ENCODE data around the gene PAQR5. TPM values are rescaled to one million over a fixed set of nuclear protein-coding genes. Genes with fewer than 3 reads are reported as not detected.

PAQR5 gene
- polyA plus RNA-seq, 4 donors = 0.45 to 6.4 (median 1.4) TPM

GRCh38 chr15:69424748-69425413 lies 126.2 kb downstream of the PAQR5 start:
- Histone ChIP-seq H3K9me3 (ENCODE audit: control insufficient read depth in 2 of 2, insufficient read depth in 1 of 2, low read depth in 1 of 2, low read length in 1 of 2) (no peaks in the 10 kb centered on the region), H3K4me3 (ENCODE audit: low read depth in 1 of 3, low read length in 3 of 3) (no peak overlapping the region), H3K27me3 (ENCODE audit: control insufficient read depth in 3 of 3, insufficient read depth in 3 of 3, low read length in 3 of 3) (no peaks in the 10 kb centered on the region), H3K36me3 (ENCODE audit: control insufficient read depth in 3 of 3, insufficient read depth in 2 of 3, low read depth in 1 of 3, low read length in 3 of 3) (peaks cover 0 to 18% (median 0%) of the 10 kb centered on the region in 3 donors), H3K4me1 (ENCODE audit: control insufficient read depth in 3 of 3, insufficient read depth in 2 of 3, low read depth in 1 of 3, low read length in 2 of 3) (no peaks in the 10 kb centered on the region), H3K27ac (ENCODE audit: low read depth in 1 of 3, low read length in 2 of 3) (no peak overlapping the region)
- DNase-seq (no peak), FAIRE-seq (no peak)
- 86 to 94% (median 93%) methylated on average over 1 of the region's 1 CpG for WGBS, 3 donors

- Histone ChIP-seq H3K4me3 (ENCODE audit: low read depth in 1 of 3, low read length in 3 of 3) (no peak overlapping the region), H3K36me3 (ENCODE audit: control insufficient read depth in 3 of 3, insufficient read depth in 2 of 3, low read depth in 1 of 3, low read length in 3 of 3) (peaks cover 0 to 18% (median 2%) of the 10 kb centered on the region in 3 donors), H3K4me1 (ENCODE audit: control insufficient read depth in 3 of 3, insufficient read depth in 2 of 3, low read depth in 1 of 3, low read length in 2 of 3) (no peaks in the 10 kb centered on the region), H3K9me3 (ENCODE audit: control insufficient read depth in 2 of 2, insufficient read depth in 1 of 2, low read depth in 1 of 2, low read length in 1 of 2) (no peaks in the 10 kb centered on the region), H3K27ac (ENCODE audit: low read depth in 1 of 3, low read length in 2 of 3) (no peak overlapping the region), H3K27me3 (ENCODE audit: control insufficient read depth in 3 of 3, insufficient read depth in 3 of 3, low read length in 3 of 3) (no peaks in the 10 kb centered on the region)
- WGBS, 3 donors = 86 to 93% (median 93%) methylated on average over 1 of the region's 1 CpG
- FAIRE-seq (no peak), DNase-seq (no peak)
Observed at GRCh38 chr15:69433831-69434230, 135.1 kb downstream of the PAQR5 start.

- DNase-seq = no peak
- WGBS, 3 donors = 95 to 98% (median 95%) methylated on average over 5 of the region's 5 CpGs
- Histone ChIP-seq H3K27me3 (ENCODE audit: control insufficient read depth in 3 of 3, insufficient read depth in 3 of 3, low read length in 3 of 3) (no peaks in the 10 kb centered on the region), H3K36me3 (ENCODE audit: control insufficient read depth in 3 of 3, insufficient read depth in 2 of 3, low read depth in 1 of 3, low read length in 3 of 3) (peaks cover 0 to 18% (median 2%) of the 10 kb centered on the region in 3 donors), H3K4me1 (ENCODE audit: control insufficient read depth in 3 of 3, insufficient read depth in 2 of 3, low read depth in 1 of 3, low read length in 2 of 3) (no peaks in the 10 kb centered on the region), H3K27ac (ENCODE audit: low read depth in 1 of 3, low read length in 2 of 3) (no peak overlapping the region), H3K9me3 (ENCODE audit: control insufficient read depth in 2 of 2, insufficient read depth in 1 of 2, low read depth in 1 of 2, low read length in 1 of 2) (no peaks in the 10 kb centered on the region), H3K4me3 (ENCODE audit: low read depth in 1 of 3, low read length in 3 of 3) (no peak overlapping the region)
- FAIRE-seq = no peak
Observed at GRCh38 chr15:69434238-69434637, 135.5 kb downstream of the PAQR5 start.

GRCh38 chr15:69434679-69435078 lies 136.0 kb downstream of the PAQR5 start:
- Histone ChIP-seq H3K27me3 (ENCODE audit: control insufficient read depth in 3 of 3, insufficient read depth in 3 of 3, low read length in 3 of 3) (no peaks in the 10 kb centered on the region), H3K36me3 (ENCODE audit: control insufficient read depth in 3 of 3, insufficient read depth in 2 of 3, low read depth in 1 of 3, low read length in 3 of 3) (peaks cover 0 to 14% (median 2%) of the 10 kb centered on the region in 3 donors), H3K4me3 (ENCODE audit: low read depth in 1 of 3, low read length in 3 of 3) (no peak overlapping the region), H3K9me3 (ENCODE audit: control insufficient read depth in 2 of 2, insufficient read depth in 1 of 2, low read depth in 1 of 2, low read length in 1 of 2) (no peaks in the 10 kb centered on the region), H3K27ac (ENCODE audit: low read depth in 1 of 3, low read length in 2 of 3) (no peak overlapping the region), H3K4me1 (ENCODE audit: control insufficient read depth in 3 of 3, insufficient read depth in 2 of 3, low read depth in 1 of 3, low read length in 2 of 3) (no peaks in the 10 kb centered on the region)
- no peak for FAIRE-seq
- WGBS, 3 donors = 96 to 97% (median 97%) methylated on average over 18 of the region's 18 CpGs
- DNase-seq = no peak

GRCh38 chr15:69435985-69436384 lies 137.3 kb downstream of the PAQR5 start:
- H3K4me3 ChIP-seq (ENCODE audit: low read depth in 1 of 3, low read length in 3 of 3) = no peak overlapping the region
- WGBS, 3 donors = 92 to 96% (median 95%) methylated on average over 4 of the region's 4 CpGs
- FAIRE-seq = no peak
- H3K27ac ChIP-seq (ENCODE audit: low read depth in 1 of 3, low read length in 2 of 3) = no peak overlapping the region
- H3K9me3 ChIP-seq (ENCODE audit: control insufficient read depth in 2 of 2, insufficient read depth in 1 of 2, low read depth in 1 of 2, low read length in 1 of 2) = no peaks in the 10 kb centered on the region
- peaks cover 0 to 13% (median 2%) of the 10 kb centered on the region in 3 donors for H3K36me3 ChIP-seq (ENCODE audit: control insufficient read depth in 3 of 3, insufficient read depth in 2 of 3, low read depth in 1 of 3, low read length in 3 of 3)
- no peaks in the 10 kb centered on the region for H3K4me1 ChIP-seq (ENCODE audit: control insufficient read depth in 3 of 3, insufficient read depth in 2 of 3, low read depth in 1 of 3, low read length in 2 of 3)
- no peak for DNase-seq
- H3K27me3 ChIP-seq (ENCODE audit: control insufficient read depth in 3 of 3, insufficient read depth in 3 of 3, low read length in 3 of 3) = no peaks in the 10 kb centered on the region

- FAIRE-seq = no peak
Observed at GRCh38 chr15:69436951-69437350, 138.2 kb downstream of the PAQR5 start.

GRCh38 chr15:69439623-69440022 lies 140.9 kb downstream of the PAQR5 start:
- Histone ChIP-seq H3K36me3 (ENCODE audit: control insufficient read depth in 3 of 3, insufficient read depth in 2 of 3, low read depth in 1 of 3, low read length in 3 of 3) (peaks cover 0 to 13% (median 4%) of the 10 kb centered on the region in 3 donors), H3K27ac (ENCODE audit: low read depth in 1 of 3, low read length in 2 of 3) (no peak overlapping the region), H3K4me1 (ENCODE audit: control insufficient read depth in 3 of 3, insufficient read depth in 2 of 3, low read depth in 1 of 3, low read length in 2 of 3) (no peaks in the 10 kb centered on the region), H3K27me3 (ENCODE audit: control insufficient read depth in 3 of 3, insufficient read depth in 3 of 3, low read length in 3 of 3) (no peaks in the 10 kb centered on the region), H3K4me3 (ENCODE audit: low read depth in 1 of 3, low read length in 3 of 3) (no peak overlapping the region), H3K9me3 (ENCODE audit: control insufficient read depth in 2 of 2, insufficient read depth in 1 of 2, low read depth in 1 of 2, low read length in 1 of 2) (no peaks in the 10 kb centered on the region)
- 87 to 92% (median 89%) methylated on average over 4 of the region's 4 CpGs for WGBS, 3 donors
- no peak for FAIRE-seq
- DNase-seq = no peak

More at GRCh38 chr15:69436951-69437350, 138.2 kb downstream of the PAQR5 start:
- no peak for DNase-seq
- Histone ChIP-seq H3K27me3 (ENCODE audit: control insufficient read depth in 3 of 3, insufficient read depth in 3 of 3, low read length in 3 of 3) (no peaks in the 10 kb centered on the region), H3K36me3 (ENCODE audit: control insufficient read depth in 3 of 3, insufficient read depth in 2 of 3, low read depth in 1 of 3, low read length in 3 of 3) (peaks cover 0 to 15% (median 4%) of the 10 kb centered on the region in 3 donors), H3K4me1 (ENCODE audit: control insufficient read depth in 3 of 3, insufficient read depth in 2 of 3, low read depth in 1 of 3, low read length in 2 of 3) (no peaks in the 10 kb centered on the region), H3K4me3 (ENCODE audit: low read depth in 1 of 3, low read length in 3 of 3) (no peak overlapping the region), H3K9me3 (ENCODE audit: control insufficient read depth in 2 of 2, insufficient read depth in 1 of 2, low read depth in 1 of 2, low read length in 1 of 2) (no peaks in the 10 kb centered on the region), H3K27ac (ENCODE audit: low read depth in 1 of 3, low read length in 2 of 3) (no peak overlapping the region)
- 94 to 100% (median 97%) methylated on average over 4 of the region's 4 CpGs for WGBS, 3 donors

GRCh38 chr15:69443032-69443611 lies 144.4 kb downstream of the PAQR5 start:
- FAIRE-seq (no peak), DNase-seq (no peak)
- Histone ChIP-seq H3K4me1 (ENCODE audit: control insufficient read depth in 3 of 3, insufficient read depth in 2 of 3, low read depth in 1 of 3, low read length in 2 of 3) (no peaks in the 10 kb centered on the region), H3K27me3 (ENCODE audit: control insufficient read depth in 3 of 3, insufficient read depth in 3 of 3, low read length in 3 of 3) (no peaks in the 10 kb centered on the region), H3K36me3 (ENCODE audit: control insufficient read depth in 3 of 3, insufficient read depth in 2 of 3, low read depth in 1 of 3, low read length in 3 of 3) (peaks cover 0 to 13% (median 2%) of the 10 kb centered on the region in 3 donors), H3K4me3 (ENCODE audit: low read depth in 1 of 3, low read length in 3 of 3) (no peak overlapping the region), H3K27ac (ENCODE audit: low read depth in 1 of 3, low read length in 2 of 3) (peak overlapping the region in 1 of 3 donors; percentile 33), H3K9me3 (ENCODE audit: control insufficient read depth in 2 of 2, insufficient read depth in 1 of 2, low read depth in 1 of 2, low read length in 1 of 2) (no peaks in the 10 kb centered on the region)
- 80 to 92% (median 92%) methylated on average over 5 of the region's 5 CpGs for WGBS, 3 donors
